Naive thymus-derived CD4-positive, alpha-beta T cell (primary cell): ENCODE data around the gene RBBP8NL. TPM values are rescaled to one million over a fixed set of nuclear protein-coding genes. Genes with fewer than 3 reads are reported as not detected.
A peak's percentile ranks its signal among the peaks of the same experiment; 100 is the strongest.

Experiments
- ATAC-seq: fragments of 150-1000 bp; cut with Tn5 transposase; 2 replicates; pipeline ENCODE4 v1.10.0; 2021; ENCODE audit warnings: mild to moderate bottlenecking, moderate library complexity
- CTCF ChIA-PET: fragments of 350-600 bp; sonication (Branson Sonifier 250); formaldehyde crosslinking; loops from one replicate; lab custom pipeline; 2021; ENCODE audit warnings: antibody characterized with exemption; lab: Charles Lee
- POLR2A ChIA-PET: fragments of 350-600 bp; sonication (Branson Sonifier 250); formaldehyde crosslinking; loops from one replicate; lab custom pipeline; 2021; ENCODE audit warnings: antibody characterized with exemption, inconsistent platforms; lab: Charles Lee
- DNase-seq, 9 donors: peaks; one replicate each; pipeline versions ENCODE4 v3.0.0 to v3.0.0-alpha.2; 2020 to 2022; ENCODE audit warnings: mixed read lengths in 1 of 9
- H3K27ac ChIP-seq: one replicate; pipeline ENCODE4 v1.7.0; 2013; ENCODE audit warnings: mild to moderate bottlenecking, low read depth, low read length, moderate library complexity
- H3K27me3 ChIP-seq, 2 donors: one replicate each; pipeline ENCODE4 v1.7.0; 2013; ENCODE audit warnings: low read length in 2 of 2, mild to moderate bottlenecking in 2 of 2, moderate library complexity in 2 of 2; ENCODE audit not compliant: control insufficient read depth in 2 of 2, insufficient read depth in 2 of 2
- H3K36me3 ChIP-seq, 3 experiments: 1 replicate in 2 of 3; 2 replicates in 1 of 3; pipeline ENCODE4 v1.7.0; 2013; ENCODE audit warnings: low read length in 3 of 3, mild to moderate bottlenecking in 3 of 3, moderate library complexity in 1 of 3; ENCODE audit not compliant: insufficient read depth in 3 of 3, control insufficient read depth in 2 of 3
- H3K4me1 ChIP-seq, 2 donors: one replicate each; pipeline ENCODE4 v1.7.0; 2013; ENCODE audit warnings: low read length in 2 of 2, mild to moderate bottlenecking in 2 of 2, moderate library complexity in 1 of 2; ENCODE audit not compliant: control insufficient read depth in 2 of 2, insufficient read depth in 2 of 2
- H3K4me3 ChIP-seq: 2 replicates; pipeline ENCODE4 v1.7.0; 2013; ENCODE audit warnings: mild to moderate bottlenecking, low read length
- H3K9me3 ChIP-seq, 3 experiments: 1 replicate in 2 of 3; 2 replicates in 1 of 3; pipeline ENCODE4 v1.7.0; 2013; ENCODE audit warnings: low read length in 3 of 3; ENCODE audit not compliant: control insufficient read depth in 2 of 3
- H3K27ac Mint-ChIP-seq, 9 donors: one replicate each; pipeline ENCODE4 v1.8.0; 2020 to 2022; ENCODE audit warnings: mixed read lengths in 9 of 9, mild to moderate bottlenecking in 8 of 9, moderate library complexity in 5 of 9, inconsistent platforms in 2 of 9
- H3K27me3 Mint-ChIP-seq, 5 donors: one replicate each; pipeline ENCODE4 v1.8.0; 2021 to 2022; ENCODE audit warnings: mixed read lengths in 5 of 5, mild to moderate bottlenecking in 1 of 5
- H3K36me3 Mint-ChIP-seq, 5 donors: one replicate each; pipeline ENCODE4 v1.8.0; 2020 to 2022; ENCODE audit warnings: mixed read lengths in 5 of 5, mild to moderate bottlenecking in 3 of 5, inconsistent platforms in 1 of 5
- H3K4me1 Mint-ChIP-seq, 7 donors: one replicate each; pipeline ENCODE4 v1.8.0; 2020 to 2022; ENCODE audit warnings: mixed read lengths in 7 of 7, mild to moderate bottlenecking in 3 of 7, inconsistent platforms in 1 of 7
- H3K4me3 Mint-ChIP-seq, 10 donors: one replicate each; pipeline ENCODE4 v1.8.0; 2020 to 2022; ENCODE audit warnings: mild to moderate bottlenecking in 10 of 10, mixed read lengths in 10 of 10, moderate library complexity in 6 of 10, inconsistent platforms in 2 of 10
- H3K9me3 Mint-ChIP-seq, 11 donors: one replicate each; pipeline ENCODE4 v1.8.0; 2020 to 2022; ENCODE audit warnings: mixed read lengths in 11 of 11, mild to moderate bottlenecking in 4 of 11, inconsistent platforms in 1 of 11, moderate library complexity in 1 of 11
- intact Hi-C, 2 donors: fragments of 100-400 bp; cut with micrococcal nuclease; formaldehyde crosslinking; loops; one replicate each; pipeline ENCODE4 v1.15.1; 2023
- polyA plus RNA-seq, 2 donors: library from polyadenylated mRNA; unstranded; fragments of 300-500 nt; fragmentation: Illumina TruSeq; gene quantifications; one replicate each; pipeline ENCODE4 v1.2.3, GENCODE V29; 2021
- total RNA-seq, 6 experiments: library from RNA in 5 of 6; stranded (reverse) in 5 of 6; gene quantifications; 1 replicate in 5 of 6; 2 replicates in 1 of 6; pipeline ENCODE4 v1.2.3 and lab custom pipeline; 2021 to 2026

RBBP8NL gene
- total and polyA plus RNA-seq, 7 experiments from 2014 or later = not detected

DNA sequence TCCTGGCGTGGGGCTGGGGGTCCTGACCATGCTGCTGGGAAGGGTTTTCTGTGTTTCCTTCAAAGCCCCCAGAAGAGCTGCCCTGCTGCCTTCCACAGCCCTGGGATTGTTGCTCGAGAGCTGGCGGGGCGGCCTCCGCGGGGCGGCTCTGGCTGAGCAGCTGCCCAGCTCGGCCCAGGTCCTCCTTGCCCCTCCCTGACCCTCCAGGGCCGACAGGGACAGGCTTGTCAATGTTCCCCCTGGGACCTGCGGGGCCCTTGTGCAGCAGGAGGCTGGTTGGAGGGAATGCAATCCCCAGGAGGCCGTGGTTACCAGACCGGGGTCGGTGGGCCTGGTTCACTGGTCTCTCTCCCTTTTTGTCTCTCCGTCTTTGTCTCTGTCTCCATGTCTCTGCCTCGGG is 28.6 kb upstream of the RBBP8NL start:
- no peaks in the 10 kb centered on the region for H3K9me3 ChIP-seq
- H3K27me3 Mint-ChIP-seq = peaks cover 3 to 10% (median 4%) of the 10 kb centered on the region in 5 donors
- H3K4me3 ChIP-seq = no peak overlapping the region
- no peaks in the 10 kb centered on the region for H3K4me1 ChIP-seq
- no peaks in the 10 kb centered on the region for H3K36me3 Mint-ChIP-seq
- CTCF ChIA-PET = no interaction called here
- no peaks in the 10 kb centered on the region for H3K27me3 ChIP-seq
- H3K4me3 Mint-ChIP-seq = no peak overlapping the region
- DNase-seq (no peak), ATAC-seq (no peak)
- intact Hi-C loops = no loop called here
- no peaks in the 10 kb centered on the region for H3K4me1 Mint-ChIP-seq
- no peak overlapping the region for H3K27ac ChIP-seq
- no peaks in the 10 kb centered on the region for H3K36me3 ChIP-seq
- POLR2A ChIA-PET = no interaction called here
- no peaks in the 10 kb centered on the region for H3K9me3 Mint-ChIP-seq
- H3K27ac Mint-ChIP-seq = peak overlapping the region in 1 of 9 donors; percentile 32

DNA sequence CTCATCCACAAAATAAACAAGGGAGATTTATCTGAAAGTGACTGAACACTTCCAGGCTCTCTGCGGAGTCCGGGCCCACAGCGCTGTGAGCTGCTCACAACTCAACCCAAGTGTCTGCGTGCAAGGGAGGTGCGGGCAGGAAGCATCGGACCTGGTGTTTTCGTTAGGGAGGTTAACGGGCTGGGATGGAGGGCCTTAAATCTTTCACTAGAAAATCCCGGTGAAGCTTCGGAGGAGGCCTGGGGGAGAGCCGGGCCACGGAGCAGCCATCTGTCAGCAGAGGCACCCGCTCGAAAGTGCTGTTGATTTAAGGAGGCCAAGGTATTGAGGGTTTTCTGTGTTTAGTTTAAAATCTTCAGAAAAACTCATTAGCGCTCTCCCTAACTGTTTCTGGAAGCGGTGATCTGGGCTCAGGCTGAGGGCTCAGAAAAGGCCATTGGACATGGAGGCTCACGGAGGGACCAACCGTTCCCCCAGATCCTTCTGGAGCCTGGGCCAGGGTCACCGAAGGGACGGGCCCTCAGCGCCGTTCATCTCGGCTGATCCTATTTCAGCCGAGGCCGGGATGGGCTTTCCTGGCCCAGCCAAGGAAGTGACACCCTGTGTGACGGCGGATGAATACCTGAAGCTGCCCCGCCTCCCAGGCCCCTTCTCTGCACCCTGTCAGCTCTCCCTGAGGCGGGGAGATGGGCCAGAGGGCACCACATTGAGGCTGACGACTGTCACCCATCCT is 27.7 kb upstream of the RBBP8NL start:
- Histone ChIP-seq H3K36me3 (no peaks in the 10 kb centered on the region), H3K9me3 (no peaks in the 10 kb centered on the region), H3K27me3 (no peaks in the 10 kb centered on the region), H3K27ac (no peak overlapping the region), H3K4me1 (no peaks in the 10 kb centered on the region), H3K4me3 (no peak overlapping the region)
- ATAC-seq = no peak
- no peak overlapping the region for H3K27ac Mint-ChIP-seq
- intact Hi-C loops = no loop called here
- POLR2A ChIA-PET = no interaction called here
- no peaks in the 10 kb centered on the region for H3K4me1 Mint-ChIP-seq
- no peaks in the 10 kb centered on the region for H3K9me3 Mint-ChIP-seq
- no peaks in the 10 kb centered on the region for H3K36me3 Mint-ChIP-seq
- CTCF ChIA-PET = no interaction called here
- no peak for DNase-seq
- H3K27me3 Mint-ChIP-seq = peaks cover 3 to 12% (median 4%) of the 10 kb centered on the region in 5 donors
- H3K4me3 Mint-ChIP-seq = peak overlapping the region in 1 of 10 donors; percentile 38

DNA sequence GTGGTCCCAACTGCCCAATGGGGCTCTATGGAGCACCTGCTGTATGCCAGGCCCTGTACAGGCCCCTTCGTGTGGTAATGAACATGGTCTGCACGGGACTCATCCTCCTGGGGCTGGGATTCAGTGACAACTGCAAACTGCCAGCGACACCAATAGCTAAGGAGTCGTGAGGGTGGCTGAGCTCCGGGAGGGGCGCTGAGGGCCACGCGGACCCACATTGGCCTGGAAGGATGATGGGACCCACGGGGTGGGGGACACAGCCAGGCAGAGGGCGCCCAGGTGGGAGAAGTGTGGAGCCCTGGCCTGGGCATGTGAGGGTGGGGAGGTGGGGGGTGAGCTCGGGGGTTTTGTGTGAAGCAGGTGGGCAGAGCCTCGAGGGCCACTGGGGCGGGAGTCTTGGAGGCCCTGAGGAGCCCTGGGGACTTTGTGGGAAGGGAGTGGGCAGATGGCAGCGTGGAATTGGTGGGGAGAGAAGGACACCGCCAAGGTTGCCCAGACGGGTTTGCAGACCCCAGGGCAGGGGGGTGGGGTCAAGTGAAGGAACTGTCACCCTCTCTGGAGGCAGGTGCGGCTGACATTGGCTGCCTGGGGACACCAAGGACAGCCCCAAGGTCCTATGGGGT is 26.0 kb upstream of the RBBP8NL start:
- Mint-ChIP-seq H3K4me3 (no peak overlapping the region), H3K27ac (no peak overlapping the region), H3K36me3 (no peaks in the 10 kb centered on the region), H3K27me3 (peaks cover 3 to 20% (median 4%) of the 10 kb centered on the region in 5 donors), H3K9me3 (no peaks in the 10 kb centered on the region), H3K4me1 (no peaks in the 10 kb centered on the region)
- ChIA-PET POLR2A (no interaction called here), CTCF (no interaction called here)
- no peaks in the 10 kb centered on the region for H3K36me3 ChIP-seq
- ATAC-seq = no peak
- intact Hi-C loops = no loop called here
- H3K4me3 ChIP-seq = no peak overlapping the region
- H3K27me3 ChIP-seq = no peaks in the 10 kb centered on the region
- DNase-seq = no peak
- H3K9me3 ChIP-seq = no peaks in the 10 kb centered on the region
- no peak overlapping the region for H3K27ac ChIP-seq
- no peaks in the 10 kb centered on the region for H3K4me1 ChIP-seq

DNA sequence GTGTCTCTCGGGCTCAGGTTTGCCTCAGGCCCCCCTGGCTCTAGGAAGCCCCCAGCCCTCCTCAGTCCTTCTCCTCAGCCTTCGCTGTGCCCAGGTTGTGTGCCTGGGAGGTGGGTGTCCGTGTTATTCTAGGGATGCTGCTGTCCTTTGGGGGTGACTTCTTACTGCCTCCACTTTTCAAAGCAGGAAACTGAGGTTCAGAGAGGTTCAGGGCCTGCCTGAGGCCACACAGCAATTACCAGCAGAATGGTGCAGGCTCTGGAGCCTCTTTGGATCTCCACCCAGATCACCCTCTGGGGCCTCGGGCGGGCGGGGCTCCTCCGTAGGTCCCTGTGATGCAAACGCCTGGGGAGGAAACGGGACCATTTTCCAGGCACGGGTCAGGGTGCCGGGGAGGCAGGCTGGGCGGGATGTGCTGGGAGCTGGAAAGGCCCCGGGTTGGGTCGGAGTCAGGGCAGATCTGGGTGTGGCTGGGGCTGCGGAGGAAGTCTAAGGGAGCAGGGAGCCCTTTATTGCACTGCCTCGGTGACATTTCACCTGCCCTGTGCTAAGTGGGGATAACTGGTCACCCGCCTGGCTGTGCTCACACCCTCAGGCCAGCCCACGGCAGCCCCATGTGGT is 25.2 kb upstream of the RBBP8NL start:
- no peak for ATAC-seq
- intact Hi-C loops = no loop called here
- H3K9me3 ChIP-seq = no peaks in the 10 kb centered on the region
- no peaks in the 10 kb centered on the region for H3K36me3 ChIP-seq
- H3K27ac ChIP-seq = no peak overlapping the region
- H3K27me3 ChIP-seq = no peaks in the 10 kb centered on the region
- Mint-ChIP-seq H3K9me3 (no peaks in the 10 kb centered on the region), H3K4me1 (no peaks in the 10 kb centered on the region), H3K27ac (no peak overlapping the region), H3K27me3 (peaks cover 3 to 19% (median 4%) of the 10 kb centered on the region in 5 donors), H3K36me3 (no peaks in the 10 kb centered on the region), H3K4me3 (no peak overlapping the region)
- H3K4me3 ChIP-seq = no peak overlapping the region
- H3K4me1 ChIP-seq = no peaks in the 10 kb centered on the region
- DNase-seq = no peak
- ChIA-PET POLR2A (no interaction called here), CTCF (no interaction called here)

DNA sequence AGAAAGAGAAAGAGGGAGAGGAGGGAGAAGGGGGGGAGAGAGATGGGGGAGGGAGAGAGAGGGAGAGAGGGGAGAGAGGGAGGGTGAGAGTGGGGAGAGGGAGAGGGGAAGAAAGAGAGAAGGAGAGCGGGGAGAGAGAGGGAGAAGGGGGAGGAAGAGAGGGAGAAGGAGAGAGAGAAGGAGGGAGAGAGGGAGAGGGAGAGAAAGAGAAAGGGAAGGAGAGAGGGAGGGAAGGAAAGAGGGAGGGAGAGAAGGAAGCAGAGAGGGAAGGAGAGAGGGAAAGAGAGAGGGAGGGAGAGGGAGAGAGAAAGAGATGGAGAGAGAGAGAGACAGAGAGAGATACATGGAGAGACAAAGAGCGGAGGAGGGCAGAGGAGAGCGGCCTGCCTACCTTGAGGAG is 24.6 kb upstream of the RBBP8NL start:
- no peaks in the 10 kb centered on the region for H3K9me3 ChIP-seq
- no peak overlapping the region for H3K4me3 ChIP-seq
- H3K27me3 Mint-ChIP-seq = peaks cover 0 to 15% (median 4%) of the 10 kb centered on the region in 5 donors
- no peak for ATAC-seq
- H3K9me3 Mint-ChIP-seq = no peaks in the 10 kb centered on the region
- POLR2A ChIA-PET = no interaction called here
- no peaks in the 10 kb centered on the region for H3K4me1 Mint-ChIP-seq
- no peaks in the 10 kb centered on the region for H3K27me3 ChIP-seq
- no peaks in the 10 kb centered on the region for H3K36me3 Mint-ChIP-seq
- H3K27ac Mint-ChIP-seq = no peak overlapping the region
- CTCF ChIA-PET = no interaction called here
- no peak overlapping the region for H3K27ac ChIP-seq
- H3K36me3 ChIP-seq = no peaks in the 10 kb centered on the region
- intact Hi-C loops = no loop called here
- H3K4me3 Mint-ChIP-seq = no peak overlapping the region
- H3K4me1 ChIP-seq = no peaks in the 10 kb centered on the region
- DNase-seq = no peak

DNA sequence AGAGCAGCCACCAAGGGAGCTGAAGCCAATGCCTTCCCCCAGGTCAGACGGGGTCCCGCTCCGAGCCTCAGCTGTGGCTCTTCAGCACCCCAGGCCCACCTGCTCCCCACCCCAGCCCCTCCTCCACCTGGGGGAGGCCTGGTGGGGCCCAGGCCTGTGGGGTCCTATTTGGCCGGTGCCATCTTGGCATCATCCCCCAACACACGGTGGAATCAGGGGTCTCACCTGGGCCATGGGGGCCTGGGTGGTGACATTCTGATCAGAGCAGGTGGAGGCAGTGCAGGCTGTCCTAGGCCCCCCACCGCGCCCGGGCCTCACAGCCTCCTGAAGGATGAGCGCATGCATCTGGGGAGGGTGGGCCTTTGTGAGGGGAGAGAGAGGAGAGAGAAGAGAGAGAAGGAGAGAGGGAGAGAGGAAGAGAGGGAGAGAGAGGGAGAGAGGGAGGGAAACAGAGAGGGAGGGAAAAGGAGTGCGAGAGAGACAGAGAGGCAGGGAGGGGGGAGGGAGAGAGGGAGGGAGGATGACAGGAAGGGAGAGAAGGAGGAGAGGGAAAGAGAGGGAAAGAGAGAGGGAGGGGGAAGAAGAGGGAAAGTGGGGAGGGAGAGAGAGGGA is 23.9 kb upstream of the RBBP8NL start:
- no peak overlapping the region for H3K27ac Mint-ChIP-seq
- Histone ChIP-seq H3K4me3 (no peak overlapping the region), H3K4me1 (no peaks in the 10 kb centered on the region), H3K27me3 (no peaks in the 10 kb centered on the region), H3K9me3 (no peaks in the 10 kb centered on the region), H3K27ac (no peak overlapping the region), H3K36me3 (no peaks in the 10 kb centered on the region)
- CTCF ChIA-PET = no interaction called here
- POLR2A ChIA-PET = no interaction called here
- H3K36me3 Mint-ChIP-seq = no peaks in the 10 kb centered on the region
- H3K4me3 Mint-ChIP-seq = no peak overlapping the region
- ATAC-seq = no peak
- no peaks in the 10 kb centered on the region for H3K9me3 Mint-ChIP-seq
- intact Hi-C loops = no loop called here
- H3K27me3 Mint-ChIP-seq = peaks cover 0 to 15% (median 3%) of the 10 kb centered on the region in 5 donors
- DNase-seq = no peak
- H3K4me1 Mint-ChIP-seq = no peaks in the 10 kb centered on the region
